ENCODE results near the gene RHEBL1. TPM values are rescaled to one million over a fixed set of nuclear protein-coding genes. Genes with fewer than 3 reads are reported as not detected.

Gene RHEBL1
- total and polyA plus RNA-seq, 3 donors from 2014 or later, result 1.5 to 5.9 (median 1.7) TPM

DNA sequence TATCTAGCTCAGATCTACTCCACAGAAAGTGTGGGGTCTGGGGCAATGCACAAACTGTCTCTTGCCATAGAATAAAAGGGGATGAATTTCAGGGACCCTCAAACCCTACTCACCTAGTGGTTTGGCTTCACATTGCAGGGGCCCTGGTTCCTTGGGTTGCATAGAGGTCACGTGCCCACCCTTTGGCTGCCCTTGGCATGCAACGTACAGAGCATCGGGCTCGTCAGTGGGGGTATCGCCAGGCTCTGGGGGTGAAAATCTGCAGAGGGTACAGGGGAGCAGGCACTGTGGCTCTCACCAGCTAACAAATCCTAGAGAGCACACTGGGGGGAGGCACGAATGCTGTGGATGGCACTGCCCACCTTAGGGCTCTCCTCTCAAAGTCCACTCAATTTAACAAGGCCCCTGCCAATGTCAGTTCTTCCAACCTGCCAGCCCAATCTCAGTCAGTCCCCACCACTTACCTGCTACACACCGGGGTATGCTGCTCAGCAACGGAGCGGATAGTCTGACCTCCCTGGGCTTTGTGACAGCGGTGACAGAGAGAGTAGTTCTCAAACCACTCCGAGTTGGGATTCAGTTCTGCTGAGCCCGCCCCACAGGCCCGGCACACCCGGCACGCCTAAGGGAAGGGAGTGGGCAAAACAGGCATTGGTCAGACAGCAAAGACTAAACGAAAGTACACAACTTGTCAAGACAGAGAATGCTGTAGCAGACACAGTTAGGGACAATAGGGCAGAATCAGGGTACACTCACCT is 17.1 kb downstream of the RHEBL1 start:
- no peak overlapping the region for H3K4me3 ChIP-seq
- peaks cover 27% of the 10 kb centered on the region for H3K4me1 ChIP-seq
- no peaks in the 10 kb centered on the region for H3K27me3 ChIP-seq
- TF ChIP-seq, protein P1, sequence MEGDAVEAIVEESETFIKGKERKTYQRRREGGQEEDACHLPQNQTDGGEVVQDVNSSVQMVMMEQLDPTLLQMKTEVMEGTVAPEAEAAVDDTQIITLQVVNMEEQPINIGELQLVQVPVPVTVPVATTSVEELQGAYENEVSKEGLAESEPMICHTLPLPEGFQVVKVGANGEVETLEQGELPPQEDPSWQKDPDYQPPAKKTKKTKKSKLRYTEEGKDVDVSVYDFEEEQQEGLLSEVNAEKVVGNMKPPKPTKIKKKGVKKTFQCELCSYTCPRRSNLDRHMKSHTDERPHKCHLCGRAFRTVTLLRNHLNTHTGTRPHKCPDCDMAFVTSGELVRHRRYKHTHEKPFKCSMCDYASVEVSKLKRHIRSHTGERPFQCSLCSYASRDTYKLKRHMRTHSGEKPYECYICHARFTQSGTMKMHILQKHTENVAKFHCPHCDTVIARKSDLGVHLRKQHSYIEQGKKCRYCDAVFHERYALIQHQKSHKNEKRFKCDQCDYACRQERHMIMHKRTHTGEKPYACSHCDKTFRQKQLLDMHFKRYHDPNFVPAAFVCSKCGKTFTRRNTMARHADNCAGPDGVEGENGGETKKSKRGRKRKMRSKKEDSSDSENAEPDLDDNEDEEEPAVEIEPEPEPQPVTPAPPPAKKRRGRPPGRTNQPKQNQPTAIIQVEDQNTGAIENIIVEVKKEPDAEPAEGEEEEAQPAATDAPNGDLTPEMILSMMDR (IDR thresholded peaks at IDR 0.05), result peak in 1 of 3 experiments; percentile 11
- TF ChIP-seq POLR2A (IDR thresholded peaks at IDR 0.05), result no peak
- H3K9me3 ChIP-seq, result no peaks in the 10 kb centered on the region
- intact Hi-C loops (cut with DNase I; ENCODE audit: low total_unique reads), result no loop called here
- H3K36me3 ChIP-seq (ENCODE audit: low read depth, missing control alignments), result no peaks in the 10 kb centered on the region
- no peak overlapping the region for H3K27ac ChIP-seq
- no peak for DNase-seq
- 86 to 88% methylated on average over 16 of the region's 16 CpGs for WGBS, 2 donors

DNA sequence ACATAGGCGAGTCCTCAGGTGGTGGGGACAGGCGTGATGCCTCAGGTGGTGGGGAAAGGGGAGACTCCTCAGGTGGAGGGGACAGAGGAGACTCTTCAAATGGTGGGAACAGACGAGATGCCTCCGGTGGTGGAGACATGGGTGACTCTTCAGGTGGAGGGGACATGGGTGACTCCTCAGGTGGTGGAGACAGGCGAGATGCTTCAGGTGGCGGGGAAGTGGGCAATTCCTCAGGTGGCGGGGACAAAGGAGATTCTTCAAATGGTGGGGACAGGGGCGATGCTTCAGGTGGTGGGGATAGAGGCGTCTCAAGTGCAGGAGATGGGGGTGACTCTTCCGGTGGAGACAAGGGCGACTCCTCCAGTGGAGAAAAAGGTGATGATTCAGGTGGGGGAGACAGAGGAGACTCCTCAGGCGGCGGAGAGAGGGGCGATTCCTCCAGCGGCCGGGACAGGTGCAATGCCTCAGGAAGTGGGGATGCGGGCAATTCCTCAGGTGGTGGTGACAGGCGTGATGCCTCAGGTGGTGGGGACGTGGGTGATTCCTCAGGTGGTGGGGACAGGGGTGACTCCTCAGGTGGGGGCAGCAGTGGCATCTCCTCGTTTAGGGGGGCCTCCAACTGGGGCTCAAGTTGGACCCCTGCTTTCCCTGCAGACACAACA is 17.9 kb downstream of the RHEBL1 start:
- Histone ChIP-seq H3K4me1 (peaks cover 19% of the 10 kb centered on the region), H3K27ac (no peak overlapping the region), H3K27me3 (no peaks in the 10 kb centered on the region), H3K4me3 (no peak overlapping the region), H3K36me3 (ENCODE audit: low read depth, missing control alignments) (no peaks in the 10 kb centered on the region), H3K9me3 (no peaks in the 10 kb centered on the region)
- DNase-seq, result no peak
- TF ChIP-seq POLR2A (IDR thresholded peaks at IDR 0.05), result no peak
- TF ChIP-seq, protein P1 (IDR thresholded peaks at IDR 0.05), result no peak
- WGBS, 2 donors, result 83 to 91% methylated on average over 17 to 20 of the region's 20 CpGs
- intact Hi-C loops (cut with DNase I; ENCODE audit: low total_unique reads), result no loop called here

DNA sequence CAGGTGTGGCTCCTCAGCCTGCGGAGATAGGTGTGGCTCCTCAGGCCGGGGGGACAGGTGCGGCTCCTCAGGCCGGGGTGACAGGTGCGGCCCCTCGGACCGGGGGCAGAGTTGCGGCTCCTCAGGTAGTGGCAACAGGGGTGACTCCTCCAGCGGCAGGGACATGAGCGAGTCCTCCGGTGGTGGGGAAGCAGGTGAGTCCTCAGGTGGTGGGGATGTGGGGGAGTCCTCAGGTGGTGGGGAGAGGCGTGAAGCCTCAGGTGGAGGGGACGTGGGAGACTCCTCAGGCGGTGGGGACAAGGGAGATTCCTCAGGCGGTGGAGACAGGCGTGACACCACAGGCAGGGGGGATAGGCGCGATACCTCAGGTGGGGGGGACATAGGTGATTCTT is 18.4 kb downstream of the RHEBL1 start:
- peaks cover 14% of the 10 kb centered on the region for H3K4me1 ChIP-seq
- H3K36me3 ChIP-seq (ENCODE audit: low read depth, missing control alignments), result no peaks in the 10 kb centered on the region
- intact Hi-C loops (cut with DNase I; ENCODE audit: low total_unique reads), result no loop called here
- no peak overlapping the region for H3K4me3 ChIP-seq
- no peaks in the 10 kb centered on the region for H3K9me3 ChIP-seq
- H3K27ac ChIP-seq, result no peak overlapping the region
- TF ChIP-seq, protein P1 (IDR thresholded peaks at IDR 0.05), result no peak
- TF ChIP-seq POLR2A (IDR thresholded peaks at IDR 0.05), result no peak
- no peaks in the 10 kb centered on the region for H3K27me3 ChIP-seq
- no peak for DNase-seq
- 91 to 94% methylated on average over 17 to 18 of the region's 18 CpGs for WGBS, 2 donors

DNA sequence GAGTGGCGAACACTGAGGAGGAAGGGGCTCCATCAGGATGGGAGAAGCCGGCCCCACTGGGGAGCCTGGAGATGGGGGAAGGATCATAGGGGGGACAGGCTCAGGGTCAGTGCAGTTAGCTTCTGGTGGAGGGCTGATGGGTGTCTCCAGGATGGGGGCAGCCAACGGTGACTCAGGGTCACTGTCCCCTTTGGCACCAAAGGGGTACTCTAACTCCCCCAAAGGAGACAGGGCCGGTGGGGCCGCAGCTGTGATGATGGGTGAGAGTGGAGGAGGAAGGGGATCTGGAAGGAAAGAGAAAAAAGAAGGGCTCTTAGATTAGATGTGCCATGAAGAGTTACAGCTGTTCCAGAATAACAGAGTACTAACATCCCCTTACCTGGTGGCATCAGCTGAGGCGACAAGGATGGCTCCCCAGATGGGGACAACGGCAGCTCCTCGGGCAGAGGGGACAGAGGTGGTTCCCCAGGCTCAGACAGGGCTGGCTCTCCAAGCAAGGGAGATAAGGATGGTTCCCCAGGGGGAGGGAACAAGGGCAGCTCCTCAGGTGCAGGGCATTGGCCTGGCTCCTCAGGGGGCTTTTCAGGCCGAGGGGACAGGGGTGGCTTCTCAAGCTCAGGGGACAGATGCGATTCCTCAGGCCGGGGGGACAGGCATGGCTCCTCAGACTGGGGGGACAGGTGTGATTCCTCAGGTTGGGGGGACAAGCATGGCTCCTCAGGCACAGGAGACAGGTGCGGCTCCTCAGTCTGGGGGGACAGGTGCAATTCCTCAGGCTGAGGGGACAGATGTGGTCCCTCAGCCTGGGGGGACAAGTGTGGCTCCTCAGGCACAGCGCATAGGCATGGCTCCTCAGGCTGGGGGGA is 19.0 kb downstream of the RHEBL1 start:
- Histone ChIP-seq H3K27me3 (no peaks in the 10 kb centered on the region), H3K4me3 (no peak overlapping the region), H3K4me1 (peaks cover 8% of the 10 kb centered on the region), H3K36me3 (ENCODE audit: low read depth, missing control alignments) (no peaks in the 10 kb centered on the region), H3K27ac (no peak overlapping the region), H3K9me3 (no peaks in the 10 kb centered on the region)
- intact Hi-C loops (cut with DNase I; ENCODE audit: low total_unique reads), result no loop called here
- WGBS, 2 donors, result 86% methylated on average over 10 to 13 of the region's 13 CpGs
- DNase-seq, result no peak
- no peak for TF ChIP-seq POLR2A (IDR thresholded peaks at IDR 0.05)
- TF ChIP-seq, protein P1 (IDR thresholded peaks at IDR 0.05), result no peak

All from testis (tissue), 3 donors.